CD14-positive monocyte (primary cell): ENCODE measurements around the gene L3MBTL4. TPM values are rescaled to one million over a fixed set of nuclear protein-coding genes. Genes with fewer than 3 reads are reported as not detected.

Source experiments
- DNase-seq, 3 donors: peaks; one replicate each; pipeline ENCODE4 v3.0.0-alpha.2; 2011 to 2022
- H2AFZ ChIP-seq: 2 replicates; pipeline ENCODE4 v1.6.0; 2012; ENCODE audit warnings: mild to moderate bottlenecking, low read depth, low read length, inconsistent platforms; ENCODE audit not compliant: insufficient read depth, poor library complexity, severe bottlenecking
- H3K27ac ChIP-seq, 2 donors: 1 replicate in 1 of 2; 2 replicates in 1 of 2; pipeline ENCODE4 v1.5.1; 2012 to 2013; ENCODE audit warnings: low read length in 2 of 2, control low read depth in 1 of 2, inconsistent platforms in 1 of 2, low read depth in 1 of 2, mild to moderate bottlenecking in 1 of 2
- H3K27me3 ChIP-seq, 2 donors: one replicate each; pipeline versions ENCODE4 v1.6.0 to v1.6.1; 2011 to 2013; ENCODE audit warnings: low read length in 2 of 2; ENCODE audit not compliant: control insufficient read depth in 2 of 2, insufficient read depth in 2 of 2
- H3K36me3 ChIP-seq, 2 donors: replicated peaks in 1 of 2; 1 replicate in 1 of 2; 2 replicates in 1 of 2; pipeline versions ENCODE4 v1.5.1 to v1.6.1; 2012 to 2013; ENCODE audit warnings: low read length in 2 of 2, control low read depth in 1 of 2, inconsistent platforms in 1 of 2, mild to moderate bottlenecking in 1 of 2; ENCODE audit not compliant: insufficient read depth in 2 of 2, control insufficient read depth in 1 of 2
- H3K4me1 ChIP-seq, 2 donors: 1 replicate in 1 of 2; 2 replicates in 1 of 2; pipeline versions ENCODE4 v1.5.1 to v1.6.1; 2012 to 2013; ENCODE audit warnings: low read length in 2 of 2, control low read depth in 1 of 2, inconsistent platforms in 1 of 2, mild to moderate bottlenecking in 1 of 2, moderate library complexity in 1 of 2; ENCODE audit not compliant: insufficient read depth in 2 of 2, control insufficient read depth in 1 of 2
- H3K4me2 ChIP-seq: replicated peaks from 2 replicates; pipeline ENCODE3; 2012; ENCODE audit warnings: low read length, moderate library complexity, mild to moderate bottlenecking; ENCODE audit not compliant: poor library complexity, severe bottlenecking; ENCODE audit errors: extremely low read depth
- H3K4me3 ChIP-seq, 3 experiments: fragments of 200-600 bp in 1 of 3; sonication (generic) in 1 of 3; replicated peaks in 1 of 3; 1 replicate in 2 of 3; 2 replicates in 1 of 3; pipeline ENCODE4 v1.5.1; 2011 to 2013; ENCODE audit warnings: low read length in 3 of 3, mild to moderate bottlenecking in 3 of 3, control low read depth in 2 of 3, low read depth in 2 of 3, inconsistent platforms in 1 of 3, moderate library complexity in 1 of 3
- H3K79me2 ChIP-seq: 2 replicates; pipeline ENCODE4 v1.6.0; 2012; ENCODE audit warnings: mild to moderate bottlenecking, control low read depth, inconsistent platforms, low read length, moderate library complexity; ENCODE audit not compliant: insufficient read depth
- H3K9ac ChIP-seq: 2 replicates; pipeline ENCODE4 v1.6.0; 2017; ENCODE audit warnings: low read length, mild to moderate bottlenecking; ENCODE audit not compliant: insufficient read depth, poor library complexity, severe bottlenecking
- H3K9me3 ChIP-seq, 2 donors: replicated peaks in 1 of 2; 1 replicate in 1 of 2; 2 replicates in 1 of 2; pipeline versions ENCODE4 v1.5.1 to v1.6.1; 2012 to 2013; ENCODE audit warnings: low read length in 2 of 2, control low read depth in 1 of 2; ENCODE audit not compliant: control insufficient read depth in 1 of 2, insufficient read depth in 1 of 2
- H4K20me1 ChIP-seq: 2 replicates; pipeline ENCODE4 v1.6.0; 2012; ENCODE audit warnings: mild to moderate bottlenecking, low read length, control low read depth, moderate library complexity; ENCODE audit not compliant: insufficient read depth
- H3K27ac Mint-ChIP-seq, 7 donors: one replicate each; pipeline ENCODE4 v1.8.0; 2020; ENCODE audit warnings: mild to moderate bottlenecking in 7 of 7, mixed read lengths in 7 of 7, moderate library complexity in 6 of 7, inconsistent platforms in 2 of 7
- H3K27me3 Mint-ChIP-seq, 3 donors: one replicate each; pipeline ENCODE4 v1.8.0; 2021 to 2022; ENCODE audit warnings: low read depth in 3 of 3, mild to moderate bottlenecking in 3 of 3, mixed read lengths in 3 of 3, moderate library complexity in 3 of 3, inconsistent platforms in 1 of 3
- H3K36me3 Mint-ChIP-seq, 2 donors: one replicate each; pipeline ENCODE4 v1.8.0; 2020; ENCODE audit warnings: mixed read lengths in 2 of 2, inconsistent platforms in 1 of 2, mild to moderate bottlenecking in 1 of 2
- H3K4me1 Mint-ChIP-seq: one replicate; pipeline ENCODE4 v1.8.0; 2020; ENCODE audit warnings: mild to moderate bottlenecking, mixed read lengths
- H3K4me3 Mint-ChIP-seq, 2 donors: one replicate each; pipeline ENCODE4 v1.8.0; 2020; ENCODE audit warnings: mild to moderate bottlenecking in 2 of 2, mixed read lengths in 2 of 2, moderate library complexity in 1 of 2
- H3K9me3 Mint-ChIP-seq, 7 donors: one replicate each; pipeline ENCODE4 v1.8.0; 2020 to 2022; ENCODE audit warnings: mixed read lengths in 7 of 7, mild to moderate bottlenecking in 6 of 7, moderate library complexity in 6 of 7, inconsistent platforms in 2 of 7
- CTCF ChIP-seq: fragments of 200-600 bp; IDR thresholded peaks from one replicate; pipeline ENCODE4 v1.8.0; 2022; ENCODE audit warnings: antibody characterized with exemption, mild to moderate bottlenecking
- WGBS: methylation state at CpG from one replicate; pipeline ENCODE4 v1.1.5; 2013; ENCODE audit warnings: missing lambda C conversion rate; ENCODE audit not compliant: insufficient coverage; 5-methylcytosine and 5-hydroxymethylcytosine counted together
- intact Hi-C, 2 donors: fragments of 100-400 bp; cut with micrococcal nuclease; formaldehyde crosslinking; loops; one replicate each; pipeline versions ENCODE4 v1.15.0 to v1.15.1; 2023
- polyA plus RNA-seq, 3 donors: library from polyadenylated mRNA; depleted of rRNA in 1 of 3; unstranded in 2 of 3; stranded (reverse) in 1 of 3; fragments of 300-500 nt in 2 of 3; fragments of >200 nt in 1 of 3; fragmentation: Illumina TruSeq in 2 of 3; gene quantifications; 1 replicate in 2 of 3; 2 replicates in 1 of 3; pipeline ENCODE4 v1.2.3, GENCODE V29; 2012 to 2021

L3MBTL4 gene
- polyA plus RNA-seq, 3 donors, result 0.55 to 1.2 (median 0.72) TPM

GRCh38 chr18:6174983-6175745 is 239.5 kb downstream of the L3MBTL4 start:
- H3K27ac Mint-ChIP-seq, result no peak overlapping the region
- 83% methylated on average over 2 of the region's 8 CpGs for WGBS

GRCh38 chr18:6170604-6171003 is 244.1 kb downstream of the L3MBTL4 start:
- Histone ChIP-seq H3K36me3 (no peaks in the 10 kb centered on the region), H3K4me2 (no peak overlapping the region), H3K79me2 (no peaks in the 10 kb centered on the region), H3K27me3 (no peaks in the 10 kb centered on the region), H3K4me3 (no peak overlapping the region), H3K27ac (no peak overlapping the region), H3K4me1 (no peaks in the 10 kb centered on the region), H3K9ac (no peak overlapping the region), H3K9me3 (no peaks in the 10 kb centered on the region), H4K20me1 (no peaks in the 10 kb centered on the region), H2AFZ (no peak overlapping the region)
- peaks cover 0 to 9% (median 2%) of the 10 kb centered on the region in 7 donors for H3K9me3 Mint-ChIP-seq
- no peak overlapping the region for H3K27ac Mint-ChIP-seq
- no peak for DNase-seq
- intact Hi-C loops, result no loop called here
- H3K4me3 Mint-ChIP-seq, result no peak overlapping the region
- no peaks in the 10 kb centered on the region for H3K36me3 Mint-ChIP-seq
- H3K27me3 Mint-ChIP-seq, result peaks cover 0 to 1% (median 1%) of the 10 kb centered on the region in 3 donors
- WGBS, result 100% methylated on average over 4 of the region's 7 CpGs
- no peak for TF ChIP-seq CTCF
- H3K4me1 Mint-ChIP-seq, result peaks cover 2% of the 10 kb centered on the region

More at GRCh38 chr18:6174983-6175745, 239.5 kb downstream of the L3MBTL4 start:
- Histone ChIP-seq H3K4me2 (no peak overlapping the region), H3K36me3 (no peaks in the 10 kb centered on the region), H3K79me2 (no peaks in the 10 kb centered on the region), H3K9me3 (no peaks in the 10 kb centered on the region), H3K9ac (no peak overlapping the region), H2AFZ (no peak overlapping the region), H3K27ac (no peak overlapping the region), H4K20me1 (no peaks in the 10 kb centered on the region), H3K4me3 (no peak overlapping the region), H3K27me3 (no peaks in the 10 kb centered on the region), H3K4me1 (no peaks in the 10 kb centered on the region)
- Mint-ChIP-seq H3K9me3 (peaks cover 0 to 4% (median 0%) of the 10 kb centered on the region in 7 donors), H3K4me1 (no peaks in the 10 kb centered on the region), H3K36me3 (no peaks in the 10 kb centered on the region), H3K4me3 (no peak overlapping the region), H3K27me3 (peaks cover 0 to 1% (median 0%) of the 10 kb centered on the region in 3 donors)
- intact Hi-C loops, result no loop called here
- DNase-seq, result no peak
- TF ChIP-seq CTCF, result no peak
